Muscle of leg (tissue), 11 donors: Measurements from ENCODE around the gene PPP4R4. TPM values are rescaled to one million over a fixed set of nuclear protein-coding genes. Genes with fewer than 3 reads are reported as not detected.

Experiments
- DNase-seq: peaks from one replicate; pipeline ENCODE4 v3.0.0; 2013
- H3K27ac ChIP-seq: one replicate; pipeline ENCODE4 v1.5.1; 2013; ENCODE audit warnings: mild to moderate bottlenecking, low read length, control low read depth
- H3K27me3 ChIP-seq: one replicate; pipeline ENCODE4 v1.6.1; 2013; ENCODE audit warnings: low read length; ENCODE audit not compliant: control insufficient read depth, insufficient read depth
- H3K36me3 ChIP-seq: one replicate; pipeline ENCODE4 v1.6.1; 2013; ENCODE audit warnings: low read length; ENCODE audit not compliant: control insufficient read depth, insufficient read depth
- H3K4me1 ChIP-seq: one replicate; pipeline ENCODE4 v1.6.1; 2013; ENCODE audit warnings: low read length; ENCODE audit not compliant: control insufficient read depth, insufficient read depth
- H3K4me3 ChIP-seq: one replicate; pipeline ENCODE4 v1.5.1; 2013; ENCODE audit warnings: low read length, control low read depth
- H3K9me3 ChIP-seq: replicated peaks from 2 replicates; pipeline ENCODE4 v1.6.1; 2013; ENCODE audit warnings: low read depth, low read length; ENCODE audit not compliant: control insufficient read depth
- WGBS: methylation state at CpG from one replicate; pipeline ENCODE4 v1.1.5; 2013; ENCODE audit warnings: missing lambda C conversion rate; ENCODE audit not compliant: insufficient coverage; 5-methylcytosine and 5-hydroxymethylcytosine counted together
- polyA plus RNA-seq, 8 donors: library from polyadenylated mRNA; unstranded; fragments of 120-200 nt; gene quantifications; one replicate each; pipeline versions ENCODE4 v1.2.1 to v1.2.3, GENCODE V29; 2013; ENCODE audit warnings: inconsistent platforms in 1 of 8, low replicate concordance in 1 of 8; ENCODE audit not compliant: insufficient read length in 8 of 8, insufficient read depth in 1 of 8
- total RNA-seq: library from RNA; stranded (reverse); fragments of 120-200 nt; gene quantifications from one replicate; pipeline ENCODE4 v1.2.4, GENCODE V29; 2013

PPP4R4 gene
- total and polyA plus RNA-seq, 9 donors, result 0.08 to 0.16 (median 0.09) TPM

DNA sequence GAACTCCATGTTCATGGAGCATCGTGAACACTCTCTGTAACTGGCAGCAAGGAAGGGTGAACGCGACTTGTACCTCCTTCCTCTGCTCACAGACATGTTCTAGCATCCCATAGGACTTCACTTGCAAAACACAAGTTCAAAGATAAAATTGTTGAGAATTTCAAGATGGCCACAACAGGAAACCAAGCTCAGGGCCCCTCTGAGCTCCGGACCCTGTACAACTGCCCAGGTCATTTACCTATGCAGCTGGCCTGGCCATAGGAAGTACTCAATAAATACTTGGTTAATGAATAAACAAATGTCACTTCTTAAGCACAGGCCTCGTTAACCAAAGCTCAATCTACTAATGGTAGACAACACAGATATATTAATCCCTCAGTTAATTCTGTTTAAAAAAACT lies 11.7 kb upstream of the PPP4R4 start:
- WGBS, result 88% methylated on average over 3 of the region's 5 CpGs
- peaks cover 11% of the 10 kb centered on the region for H3K27me3 ChIP-seq
- peaks cover 12% of the 10 kb centered on the region for H3K4me1 ChIP-seq
- no peak overlapping the region for H3K4me3 ChIP-seq
- H3K36me3 ChIP-seq, result no peaks in the 10 kb centered on the region
- DNase-seq, result no peak
- no peaks in the 10 kb centered on the region for H3K9me3 ChIP-seq
- no peak overlapping the region for H3K27ac ChIP-seq

DNA sequence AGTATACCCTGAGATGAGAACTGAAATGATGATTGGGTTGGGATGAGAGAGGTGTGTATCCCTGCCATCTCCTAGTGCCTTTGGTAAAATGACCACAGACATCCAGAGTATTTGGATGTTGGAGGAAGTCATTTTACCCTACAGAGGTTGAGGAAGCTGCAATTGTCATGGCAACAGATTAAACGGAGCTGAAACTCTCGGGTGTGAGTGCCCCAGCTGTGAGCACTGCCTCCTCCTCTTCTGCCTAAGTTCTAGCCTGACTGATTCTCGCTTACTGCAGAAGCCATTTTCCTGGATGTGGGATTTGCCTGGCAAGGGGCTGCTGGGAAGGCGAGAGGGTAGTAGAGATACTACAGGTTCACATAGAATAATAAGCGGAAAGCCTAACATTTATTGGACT lies 10.3 kb upstream of the PPP4R4 start:
- no peak overlapping the region for H3K4me3 ChIP-seq
- no peaks in the 10 kb centered on the region for H3K36me3 ChIP-seq
- no peaks in the 10 kb centered on the region for H3K9me3 ChIP-seq
- H3K27ac ChIP-seq, result no peak overlapping the region
- H3K27me3 ChIP-seq, result peaks cover 11% of the 10 kb centered on the region
- 20% methylated on average over 1 of the region's 5 CpGs for WGBS
- no peak for DNase-seq
- peaks cover 12% of the 10 kb centered on the region for H3K4me1 ChIP-seq

DNA sequence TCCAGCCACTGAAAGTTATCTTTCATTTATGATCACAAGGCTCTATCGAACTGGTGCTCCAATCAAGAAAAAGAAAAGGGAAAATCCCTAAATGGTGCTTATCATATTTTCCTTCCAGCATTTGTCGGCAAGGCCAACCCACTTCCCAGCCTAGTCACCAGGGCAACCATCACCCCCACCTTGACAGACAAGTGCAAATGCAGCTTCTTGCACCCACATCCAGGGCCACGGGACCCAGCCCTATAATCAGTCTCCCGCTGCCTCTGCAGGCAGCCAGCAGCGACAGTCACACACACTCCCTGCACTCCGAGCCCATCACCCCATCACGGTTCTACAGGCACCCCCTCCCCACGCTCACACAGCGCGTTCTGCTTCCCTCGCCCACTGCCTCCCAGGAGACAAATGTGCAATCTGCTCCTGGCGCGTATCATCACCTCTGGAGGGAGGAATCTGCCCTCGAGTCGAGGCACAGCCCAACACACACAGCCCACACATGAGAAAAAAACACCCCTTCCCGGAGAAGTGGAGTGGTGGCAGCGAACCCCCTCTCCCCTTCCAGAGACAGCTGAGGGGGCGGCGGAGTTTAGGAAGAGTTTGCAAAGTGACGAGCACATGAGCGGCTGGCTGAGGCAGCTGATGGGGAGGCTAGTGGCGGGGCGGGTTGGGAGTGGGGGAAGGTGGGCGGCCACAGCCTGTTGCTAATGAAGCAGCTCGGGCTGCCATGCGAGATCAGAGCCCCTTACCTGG lies 9.3 kb upstream of the PPP4R4 start:
- Histone ChIP-seq H3K4me1 (peaks cover 12% of the 10 kb centered on the region), H3K27ac (no peak overlapping the region), H3K9me3 (no peaks in the 10 kb centered on the region), H3K4me3 (no peak overlapping the region), H3K27me3 (peaks cover 12% of the 10 kb centered on the region), H3K36me3 (no peaks in the 10 kb centered on the region)
- peak; percentile 26 for DNase-seq
- WGBS, result 8% methylated on average over 13 of the region's 26 CpGs

DNA sequence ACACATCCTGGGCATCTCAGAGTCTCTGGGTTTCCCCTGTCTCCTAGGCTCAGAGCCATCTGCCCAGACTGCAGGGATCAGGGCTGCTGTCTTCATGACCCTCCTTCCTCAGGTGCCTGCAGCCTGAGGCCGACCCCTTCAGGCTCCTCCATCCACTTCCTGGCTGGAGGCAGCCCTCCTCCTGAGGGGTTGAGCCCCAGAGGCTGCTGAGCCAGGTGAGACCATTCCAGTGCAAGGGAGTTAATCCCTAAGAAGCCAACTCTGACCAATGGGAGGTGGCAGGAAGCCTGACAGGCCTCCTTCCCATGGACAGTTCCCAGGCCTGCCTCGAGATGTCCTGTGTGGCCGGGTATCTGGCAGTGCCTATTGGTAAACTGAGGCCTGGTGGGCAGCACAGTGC lies 8.4 kb upstream of the PPP4R4 start:
- H3K9me3 ChIP-seq, result no peaks in the 10 kb centered on the region
- peaks cover 16% of the 10 kb centered on the region for H3K27me3 ChIP-seq
- no peaks in the 10 kb centered on the region for H3K36me3 ChIP-seq
- no peak overlapping the region for H3K27ac ChIP-seq
- H3K4me3 ChIP-seq, result no peak overlapping the region
- no peak for DNase-seq
- H3K4me1 ChIP-seq, result peaks cover 12% of the 10 kb centered on the region
- 64% methylated on average over 3 of the region's 3 CpGs for WGBS

DNA sequence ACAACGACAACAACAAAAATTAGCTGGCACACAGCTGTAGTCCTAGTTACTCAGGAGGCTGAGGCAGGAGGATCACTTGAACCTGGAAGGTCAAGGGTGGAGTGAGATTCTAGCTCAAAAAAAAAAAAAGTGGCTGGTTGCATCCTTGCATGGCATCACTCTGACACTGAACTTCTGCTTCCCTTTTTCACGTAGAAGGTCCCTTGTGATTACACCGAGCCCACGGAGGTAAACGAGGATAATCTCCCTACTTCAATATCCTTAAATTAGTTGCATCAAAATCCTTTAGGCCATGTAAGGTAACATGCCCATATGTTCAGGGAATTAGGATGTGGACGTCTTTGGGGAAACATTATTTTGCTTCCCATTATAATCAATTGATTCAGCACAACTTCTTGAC lies 4.0 kb upstream of the PPP4R4 start:
- no CpG with 5 or more reads among the region's 6 CpGs for WGBS
- DNase-seq, result no peak
- Histone ChIP-seq H3K27me3 (peaks cover 31% of the 10 kb centered on the region), H3K4me3 (no peak overlapping the region), H3K9me3 (no peaks in the 10 kb centered on the region), H3K36me3 (no peaks in the 10 kb centered on the region), H3K27ac (no peak overlapping the region), H3K4me1 (peaks cover 18% of the 10 kb centered on the region)

DNA sequence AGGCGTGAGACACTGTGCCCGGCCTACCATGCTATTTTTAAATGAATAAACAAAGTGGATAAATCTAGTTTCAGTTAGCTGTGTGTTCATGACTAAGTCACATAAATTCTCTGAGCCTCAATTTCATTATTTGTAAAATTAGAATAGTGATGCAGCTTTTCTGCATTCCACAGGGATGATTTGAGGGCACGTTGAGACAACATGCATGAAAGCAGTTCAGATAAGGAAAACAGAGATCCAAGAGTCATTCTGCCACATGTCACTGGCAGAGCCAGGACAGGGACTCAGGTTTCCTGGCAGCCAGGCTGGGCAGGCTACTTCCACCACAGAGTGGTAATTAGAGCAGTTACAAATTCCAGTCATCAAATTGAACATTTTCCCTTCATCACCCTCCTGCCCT lies 2.9 kb upstream of the PPP4R4 start:
- Histone ChIP-seq H3K9me3 (no peaks in the 10 kb centered on the region), H3K27me3 (peaks cover 33% of the 10 kb centered on the region), H3K36me3 (no peaks in the 10 kb centered on the region), H3K4me3 (no peak overlapping the region), H3K4me1 (peaks cover 16% of the 10 kb centered on the region), H3K27ac (no peak overlapping the region)
- 80% methylated on average over 1 of the region's 3 CpGs for WGBS
- no peak for DNase-seq

DNA sequence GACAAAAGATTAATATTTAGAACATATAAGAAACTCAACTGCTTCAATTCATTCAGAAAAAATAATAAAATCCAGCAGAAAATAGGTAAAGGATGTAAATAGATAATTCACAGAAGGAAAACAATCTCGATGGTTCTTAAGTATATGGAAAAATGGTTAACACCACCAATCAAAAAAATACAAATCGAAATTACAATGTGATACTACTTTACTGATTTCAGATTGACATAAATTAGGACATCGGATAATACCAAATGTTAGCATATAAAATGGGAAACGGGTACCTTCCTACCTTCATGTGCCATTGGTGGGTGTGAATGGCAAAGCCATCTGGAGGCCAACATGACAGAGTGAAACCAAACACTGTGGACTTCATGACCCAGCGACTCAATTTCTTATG lies 1.6 kb upstream of the PPP4R4 start:
- Histone ChIP-seq H3K27me3 (peaks cover 35% of the 10 kb centered on the region), H3K36me3 (no peaks in the 10 kb centered on the region), H3K4me3 (no peak overlapping the region), H3K27ac (no peak overlapping the region), H3K4me1 (peaks cover 16% of the 10 kb centered on the region), H3K9me3 (no peaks in the 10 kb centered on the region)
- DNase-seq, result no peak
- WGBS, result no CpG with 5 or more reads among the region's 5 CpGs

DNA sequence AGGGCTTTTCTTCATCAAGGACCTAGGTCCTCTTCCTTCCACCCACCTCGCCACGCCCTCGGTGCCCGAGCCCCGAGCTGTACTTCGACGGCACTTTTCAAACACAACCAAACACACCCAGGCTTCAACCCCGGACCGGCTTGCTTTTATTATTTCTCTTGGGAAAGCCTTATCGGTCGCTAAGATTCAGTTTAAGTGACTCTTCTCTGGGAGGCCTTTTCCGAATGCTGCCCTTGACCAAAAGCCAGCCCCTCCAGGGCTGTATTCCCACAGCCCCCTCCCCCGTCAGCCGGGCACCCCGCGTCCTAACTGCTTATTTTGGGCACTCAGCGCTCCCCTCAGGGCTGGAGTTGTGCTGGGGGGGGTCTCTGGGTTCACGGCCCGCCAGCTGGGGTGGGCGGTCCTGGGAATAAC lies 644 bp upstream of the PPP4R4 start:
- no peaks in the 10 kb centered on the region for H3K9me3 ChIP-seq
- H3K27me3 ChIP-seq, result peaks cover 38% of the 10 kb centered on the region
- H3K4me3 ChIP-seq, result peak overlapping the region; percentile 64
- 2% methylated on average over 12 of the region's 20 CpGs for WGBS
- no peak for DNase-seq
- H3K36me3 ChIP-seq, result no peaks in the 10 kb centered on the region
- peaks cover 16% of the 10 kb centered on the region for H3K4me1 ChIP-seq
- H3K27ac ChIP-seq, result no peak overlapping the region

DNA sequence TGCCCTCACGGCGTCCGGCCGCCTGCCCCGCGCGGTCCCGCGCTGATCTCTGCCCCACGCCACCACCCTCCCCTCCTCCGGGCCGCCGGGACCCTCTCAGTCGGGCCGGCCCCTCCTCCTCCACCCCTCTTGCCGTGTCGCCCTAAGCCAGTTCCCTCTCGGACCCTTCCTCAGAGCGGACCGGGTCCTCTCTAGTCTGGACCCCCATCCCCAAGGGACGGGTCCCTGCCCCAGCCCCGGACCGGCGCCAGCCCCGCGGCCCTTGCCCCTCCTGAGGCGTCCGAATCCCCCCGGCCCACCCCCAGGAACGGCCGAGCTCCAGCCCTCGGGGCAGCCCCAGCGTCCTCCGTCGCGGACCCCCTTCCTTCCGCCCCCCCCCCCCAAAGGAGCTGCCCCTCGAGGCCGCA lies 485 bp downstream of the PPP4R4 start:
- Histone ChIP-seq H3K27me3 (peaks cover 38% of the 10 kb centered on the region), H3K4me1 (peaks cover 16% of the 10 kb centered on the region), H3K4me3 (peak overlapping the region; percentile 30), H3K9me3 (no peaks in the 10 kb centered on the region), H3K36me3 (no peaks in the 10 kb centered on the region), H3K27ac (no peak overlapping the region)
- under 1% methylated on average over 31 of the region's 39 CpGs for WGBS
- DNase-seq, result no peak

DNA sequence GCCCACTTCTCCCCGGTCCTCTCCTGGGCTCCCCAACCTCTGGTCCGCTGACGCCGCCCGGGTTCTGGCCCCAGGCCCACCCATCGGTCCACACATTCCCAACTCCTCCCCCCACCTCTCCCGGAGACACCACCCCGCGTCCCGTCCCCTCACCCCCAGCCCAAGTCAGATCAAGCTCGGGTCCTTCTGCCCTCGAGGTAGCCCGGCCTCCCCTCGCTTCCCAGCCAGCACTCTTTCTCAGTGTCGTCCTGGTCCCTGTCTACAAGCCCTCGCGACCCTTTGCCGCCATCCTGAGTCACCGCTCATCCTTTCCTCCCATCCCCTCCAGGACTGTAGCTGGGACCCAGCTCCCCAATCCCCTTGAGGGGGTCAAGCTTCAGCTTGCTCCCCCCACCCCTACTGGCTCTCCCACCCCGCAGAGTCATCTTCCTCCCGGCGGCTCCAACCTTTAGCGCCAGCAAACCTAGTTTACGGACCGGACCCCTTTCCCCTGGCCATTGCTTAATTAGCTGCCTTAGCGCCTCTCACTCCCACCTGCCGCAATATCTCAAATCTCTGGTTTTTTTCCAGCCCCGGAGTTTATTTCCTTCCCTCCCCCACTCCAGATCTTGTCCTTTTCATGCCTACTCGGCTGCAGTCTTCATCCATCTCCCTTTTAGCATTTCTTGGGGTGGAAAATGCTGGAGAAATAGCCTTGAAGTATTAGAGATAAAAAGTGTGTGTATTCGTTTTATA lies 1.1 kb downstream of the PPP4R4 start:
- Histone ChIP-seq H3K4me3 (no peak overlapping the region), H3K4me1 (peaks cover 16% of the 10 kb centered on the region), H3K27me3 (peaks cover 35% of the 10 kb centered on the region), H3K27ac (no peak overlapping the region), H3K9me3 (no peaks in the 10 kb centered on the region), H3K36me3 (no peaks in the 10 kb centered on the region)
- peak; percentile 11 for DNase-seq
- under 1% methylated on average over 27 of the region's 30 CpGs for WGBS
